ENCODE data around the gene TAF11L9.
"Not testable (repeated sequence)": the region's sequence is repeated elsewhere in the genome, so short reads cannot be mapped to it uniquely, and the experiment has no call there.

Gene TAF11L9

DNA sequence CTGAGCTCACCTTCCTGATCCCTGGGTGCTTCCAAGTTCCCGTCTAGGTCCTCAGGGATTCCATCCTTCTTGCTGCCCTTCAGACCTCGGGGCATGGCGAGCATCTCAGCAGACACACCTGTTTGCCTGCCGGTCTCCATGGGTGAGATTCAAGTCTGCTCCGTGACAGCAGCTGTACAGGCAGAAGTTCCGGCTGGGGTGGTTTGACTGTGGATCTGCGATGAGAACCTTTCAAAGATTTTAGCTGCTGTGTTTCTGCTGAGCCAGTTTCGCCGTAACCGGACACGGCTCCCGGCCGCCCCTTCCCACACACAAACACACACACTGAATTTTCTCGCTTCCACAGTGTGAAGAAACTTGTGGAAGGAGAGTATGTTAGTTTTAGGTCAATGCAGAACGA is at the start of gene TAF11L9:
TSS of gene TAF11L9 (minus strand) at position 140 of the 400 bp plus-strand sequence.
- not testable (repeated sequence) for DNase-seq

DNA sequence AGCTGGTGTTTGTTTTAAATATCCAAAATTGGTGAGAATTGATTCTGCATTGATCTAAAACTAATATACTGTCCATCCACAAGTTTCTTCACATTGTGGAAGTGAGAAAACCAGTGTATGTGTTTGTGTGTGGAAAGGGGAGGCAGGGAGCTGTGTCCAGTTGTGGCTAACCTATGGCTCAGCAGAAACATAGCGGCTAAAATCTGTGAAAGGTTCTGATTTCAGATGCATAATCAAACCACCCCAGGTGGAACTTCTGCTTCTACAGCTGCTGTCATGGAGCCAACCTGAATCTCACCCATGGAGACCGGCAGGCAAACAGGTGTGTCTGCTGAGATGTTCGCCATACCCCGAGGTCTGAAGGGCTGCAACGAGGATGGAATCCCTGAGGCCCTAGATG is 40.0 kb upstream of the TAF11L9 start, which contains the start of gene TAF11L14:
TSS of gene TAF11L14 (plus strand) at position 301 of the 400 bp plus-strand sequence.
- DNase-seq = no peak

DNA sequence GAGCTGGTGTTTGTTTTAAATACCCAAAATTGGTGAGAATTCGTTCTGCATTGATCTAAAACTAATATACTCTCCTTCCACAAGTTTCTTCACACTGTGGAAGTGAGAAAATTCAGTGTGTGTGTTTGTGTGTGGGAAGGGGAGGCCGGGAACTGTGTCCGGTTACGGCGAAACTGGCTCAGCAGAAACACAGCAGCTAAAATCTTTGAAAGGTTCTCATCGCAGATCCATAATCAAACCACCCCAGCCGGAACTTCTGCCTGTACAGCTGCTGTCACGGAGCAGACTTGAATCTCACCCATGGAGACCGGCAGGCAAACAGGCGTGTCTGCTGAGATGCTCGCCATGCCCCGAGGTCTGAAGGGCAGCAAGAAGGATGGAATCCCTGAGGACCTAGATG is 37.6 kb upstream of the TAF11L9 start, which contains the start of gene TAF11L13:
TSS of gene TAF11L13 (plus strand) at position 301 of the 400 bp plus-strand sequence.
- not testable (repeated sequence) for DNase-seq

DNA sequence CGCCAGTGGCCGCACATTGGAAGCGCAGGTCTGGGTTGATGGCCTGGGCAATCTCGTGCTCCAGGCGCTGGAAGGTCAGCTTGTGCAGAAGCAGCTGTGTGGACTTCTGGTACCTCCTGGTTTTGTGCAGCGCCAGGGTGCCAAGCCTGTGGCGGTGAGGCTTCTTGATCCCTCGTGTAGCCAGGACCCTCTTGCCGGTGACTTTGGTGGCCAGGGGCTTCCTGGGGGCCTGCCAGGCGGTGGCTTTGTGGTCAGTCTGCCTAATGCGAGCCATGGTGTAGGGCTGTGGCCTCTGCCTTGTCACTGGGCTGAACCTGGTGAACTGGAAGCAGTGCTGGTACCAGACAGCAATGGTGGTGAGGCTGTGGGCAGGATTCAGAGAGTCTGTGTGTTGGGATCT is 31.5 kb upstream of the TAF11L9 start:
- DNase-seq = no peak

DNA sequence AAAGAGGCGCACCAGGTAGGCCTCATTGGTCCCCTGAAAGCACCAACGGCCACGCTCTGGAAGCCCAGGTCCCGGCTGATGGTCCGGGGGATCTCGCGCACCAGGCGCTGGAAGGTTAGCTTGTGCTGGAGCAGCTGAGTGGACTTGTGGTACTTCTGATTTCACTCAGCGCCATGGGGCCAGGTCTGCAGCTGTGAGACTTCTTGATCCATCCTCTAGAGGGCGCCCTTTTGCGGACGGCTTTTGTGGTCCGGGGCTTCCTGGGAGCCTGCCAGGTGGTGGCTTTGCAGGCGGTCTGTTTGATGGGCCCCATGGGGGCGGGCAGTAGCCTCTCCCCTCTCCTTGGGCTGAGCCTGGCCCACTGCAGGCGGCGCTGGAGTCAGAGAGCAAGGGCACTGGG is 26.4 kb upstream of the TAF11L9 start:
- DNase-seq = no peak

DNA sequence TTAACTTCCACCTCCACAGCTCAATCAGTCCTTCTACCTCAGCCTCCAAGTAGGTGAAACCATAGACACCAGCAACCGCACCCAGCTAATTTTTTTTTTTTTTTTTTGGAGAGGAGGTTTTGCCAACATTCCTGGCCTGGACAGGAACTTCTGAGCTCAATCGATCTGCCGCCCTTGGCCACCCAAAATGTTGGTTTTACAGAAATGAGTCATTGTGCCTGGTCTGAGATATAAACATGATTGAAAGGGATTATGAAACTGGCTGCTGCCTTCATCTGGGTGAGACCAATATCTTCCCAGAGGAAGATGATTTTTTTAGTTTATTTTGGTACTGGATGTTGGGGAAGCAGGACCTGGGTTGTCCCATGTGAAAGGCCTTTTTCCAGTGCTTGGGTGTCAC is 25.2 kb upstream of the TAF11L9 start:
- DNase-seq = no peak

DNA sequence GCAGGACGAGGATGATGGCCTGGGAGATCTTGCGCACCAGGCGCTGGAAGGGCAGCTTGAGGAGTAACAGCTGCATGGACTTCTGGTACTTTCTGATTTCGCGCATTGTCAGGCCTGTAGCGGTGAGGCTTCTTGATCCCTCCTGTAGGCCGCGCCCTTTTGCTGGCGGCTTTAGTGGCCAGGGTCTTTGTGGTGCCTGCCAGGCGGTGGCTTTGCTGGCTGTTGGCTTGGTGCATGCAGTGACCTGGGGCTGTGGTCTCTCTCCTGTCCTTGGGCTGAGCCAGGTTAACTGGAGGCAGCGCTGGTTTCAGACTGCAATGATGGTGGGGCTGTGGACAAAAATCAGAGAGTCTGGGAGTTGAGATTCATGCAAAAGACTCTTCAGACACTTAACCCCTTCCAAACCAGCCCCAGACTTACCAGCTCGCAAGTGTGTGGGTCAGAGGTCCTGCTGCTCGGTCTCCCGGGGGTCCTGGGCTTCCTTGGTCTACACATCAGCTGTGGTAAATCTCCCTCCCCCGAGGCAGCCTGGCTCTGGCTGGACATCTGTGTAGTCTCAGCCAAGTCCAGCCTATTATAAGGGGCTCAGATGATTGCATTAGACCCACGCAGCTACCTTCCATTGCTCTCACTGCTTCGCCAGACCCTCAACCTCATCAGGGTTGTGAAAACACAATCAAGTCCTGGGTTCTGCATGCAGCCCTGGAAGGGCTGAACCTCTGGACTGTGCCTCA is 20.8 kb upstream of the TAF11L9 start:
- no peak for DNase-seq

DNA sequence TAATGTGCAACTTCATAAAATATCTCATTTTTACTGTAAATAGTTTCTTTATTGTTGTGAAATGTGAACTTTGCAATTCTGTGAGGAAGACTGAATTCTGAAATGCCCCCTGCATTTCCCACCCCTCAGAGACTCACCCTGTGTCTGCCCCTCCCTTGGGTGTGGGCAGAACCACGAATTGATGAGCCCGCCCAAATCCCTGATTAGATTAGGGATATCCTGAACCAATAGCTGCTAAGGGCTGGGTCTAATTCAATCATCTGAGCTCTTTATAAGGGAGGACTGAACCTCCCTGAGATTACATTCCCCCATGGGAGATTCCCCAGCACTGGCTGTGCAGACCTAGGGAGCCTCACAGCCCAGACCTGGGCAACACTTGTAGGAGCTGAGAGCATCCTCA is 15.9 kb upstream of the TAF11L9 start, which contains the start of gene TAF11L12:
TSS of gene TAF11L12 (plus strand) at position 301 of the 400 bp plus-strand sequence.
- DNase-seq = not testable (repeated sequence)

DNA sequence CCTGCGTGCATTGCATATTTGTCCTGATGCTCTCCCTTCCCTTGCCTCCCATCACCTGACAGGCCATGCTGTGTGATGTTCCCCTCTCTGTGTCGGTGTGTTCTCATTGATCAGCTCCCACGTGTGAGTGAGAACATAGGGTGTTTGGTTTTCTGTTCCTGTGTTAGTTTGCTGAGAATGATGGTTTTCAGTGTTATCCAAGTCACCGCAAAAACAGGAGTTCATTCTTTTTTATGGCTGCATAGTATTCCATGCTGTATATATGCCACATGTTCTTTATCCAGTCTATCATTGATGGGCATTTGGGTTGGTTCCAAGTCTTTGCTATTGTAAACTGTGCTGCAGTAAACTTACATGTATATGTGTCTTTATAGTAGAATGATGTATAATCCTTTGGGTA is 13.3 kb upstream of the TAF11L9 start:
- not testable (repeated sequence) for DNase-seq

DNA sequence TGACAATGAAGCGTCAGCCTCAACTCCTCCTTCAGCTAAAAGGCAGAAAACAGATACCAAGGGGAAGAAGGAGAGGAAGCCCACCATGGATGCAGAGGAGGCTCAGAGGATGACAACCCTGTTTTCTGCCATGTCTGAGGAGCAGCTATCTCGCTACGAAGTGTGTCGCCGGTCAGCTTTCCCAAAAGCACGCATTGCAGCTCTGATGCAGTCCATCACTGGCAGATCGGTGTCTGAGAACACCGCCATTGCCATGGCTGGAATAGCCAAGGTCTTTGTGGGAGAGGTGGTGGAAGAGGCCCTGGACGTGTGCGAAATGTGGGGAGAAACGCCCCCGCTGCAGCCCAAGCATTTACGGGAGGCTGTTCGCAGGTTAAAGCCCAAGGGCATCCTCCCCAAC is 10.8 kb upstream of the TAF11L9 start:
- no peak for DNase-seq

DNA sequence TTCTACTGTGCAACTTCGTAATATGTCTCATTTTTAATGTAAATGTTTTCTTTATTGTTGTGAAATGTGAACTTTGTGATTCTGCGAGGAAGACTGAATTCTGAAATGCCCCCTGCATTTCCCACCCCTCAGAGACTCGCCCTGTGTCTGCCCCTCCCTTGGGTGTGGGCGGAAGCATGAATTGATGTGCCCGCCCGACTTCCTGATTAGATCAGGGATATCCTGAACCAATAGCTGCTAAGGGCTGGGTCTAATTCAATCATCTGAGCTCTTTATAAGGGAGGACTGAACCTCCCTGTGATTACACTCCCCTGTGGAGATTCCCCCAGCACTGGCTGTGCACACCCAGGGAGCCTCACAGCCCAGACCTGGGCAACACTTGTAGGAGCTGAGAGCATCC is 9.7 kb upstream of the TAF11L9 start, which contains the start of gene TAF11L11:
TSS of gene TAF11L11 (plus strand) at position 304 of the 400 bp plus-strand sequence.
- not testable (repeated sequence) for DNase-seq

DNA sequence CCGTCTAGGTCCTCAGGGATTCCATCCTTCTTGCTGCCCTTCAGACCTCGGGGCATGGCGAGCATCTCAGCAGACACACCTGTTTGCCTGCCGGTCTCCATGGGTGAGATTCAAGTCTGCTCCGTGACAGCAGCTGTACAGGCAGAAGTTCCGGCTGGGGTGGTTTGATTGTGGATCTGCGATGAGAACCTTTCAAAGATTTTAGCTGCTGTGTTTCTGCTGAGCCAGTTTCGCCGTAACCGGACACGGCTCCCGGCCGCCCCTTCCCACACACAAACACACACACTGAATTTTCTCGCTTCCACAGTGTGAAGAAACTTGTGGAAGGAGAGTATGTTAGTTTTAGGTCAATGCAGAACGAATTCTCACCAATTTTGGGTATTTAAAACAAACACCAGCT is 3.5 kb upstream of the TAF11L9 start, which contains the start of gene TAF11L10:
TSS of gene TAF11L10 (minus strand) at position 101 of the 400 bp plus-strand sequence.
- DNase-seq = not testable (repeated sequence)

DNA sequence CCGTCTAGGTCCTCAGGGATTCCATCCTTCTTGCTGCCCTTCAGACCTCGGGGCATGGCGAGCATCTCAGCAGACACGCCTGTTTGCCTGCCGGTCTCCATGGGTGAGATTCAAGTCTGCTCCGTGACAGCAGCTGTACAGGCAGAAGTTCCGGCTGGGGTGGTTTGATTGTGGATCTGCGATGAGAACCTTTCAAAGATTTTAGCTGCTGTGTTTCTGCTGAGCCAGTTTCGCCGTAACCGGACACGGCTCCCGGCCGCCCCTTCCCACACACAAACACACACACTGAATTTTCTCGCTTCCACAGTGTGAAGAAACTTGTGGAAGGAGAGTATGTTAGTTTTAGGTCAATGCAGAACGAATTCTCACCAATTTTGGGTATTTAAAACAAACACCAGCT is 3.3 kb downstream of the TAF11L9 start, which contains the start of gene TAF11L8:
TSS of gene TAF11L8 (minus strand) at position 101 of the 400 bp plus-strand sequence.
- DNase-seq = not testable (repeated sequence)

DNA sequence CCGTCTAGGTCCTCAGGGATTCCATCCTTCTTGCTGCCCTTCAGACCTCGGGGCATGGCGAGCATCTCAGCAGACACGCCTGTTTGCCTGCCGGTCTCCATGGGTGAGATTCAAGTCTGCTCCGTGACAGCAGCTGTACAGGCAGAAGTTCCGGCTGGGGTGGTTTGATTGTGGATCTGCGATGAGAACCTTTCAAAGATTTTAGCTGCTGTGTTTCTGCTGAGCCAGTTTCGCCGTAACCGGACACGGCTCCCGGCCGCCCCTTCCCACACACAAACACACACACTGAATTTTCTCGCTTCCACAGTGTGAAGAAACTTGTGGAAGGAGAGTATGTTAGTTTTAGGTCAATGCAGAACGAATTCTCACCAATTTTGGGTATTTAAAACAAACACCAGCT is 8.5 kb downstream of the TAF11L9 start, which contains the start of gene TAF11L7:
TSS of gene TAF11L7 (minus strand) at position 101 of the 400 bp plus-strand sequence.
- DNase-seq = not testable (repeated sequence)

Data from stimulated activated CD4-positive, alpha-beta T cell treated with anti-CD3 and anti-CD28 coated beads, Interleukin-2, amount 100 ng/mL, for 24 hours (primary cell).